ENCODE data around the gene VCAN. TPM values are rescaled to one million over a fixed set of nuclear protein-coding genes. Genes with fewer than 3 reads are reported as not detected.

Gene VCAN
- total RNA-seq, 2 experiments from 2014 or later = not detected

- intact Hi-C loops (cut with micrococcal nuclease) = no loop called here
- H3K27me3 Mint-ChIP-seq (ENCODE audit: low read depth) = peaks cover 4% of the 10 kb centered on the region
- H3K36me3 Mint-ChIP-seq (ENCODE audit: low read depth) = no peaks in the 10 kb centered on the region
- no peaks in the 10 kb centered on the region for H3K9me3 Mint-ChIP-seq
- no peak overlapping the region for H3K4me3 Mint-ChIP-seq
- CTCF ChIA-PET = no interaction called here
- DNase-seq = no peak
- H3K4me1 Mint-ChIP-seq (ENCODE audit: low read depth) = no peaks in the 10 kb centered on the region
- H3K27ac Mint-ChIP-seq = no peak overlapping the region
Measured at GRCh38 chr5:83590966-83591365, 119.4 kb downstream of the VCAN start.

- H3K36me3 Mint-ChIP-seq (ENCODE audit: low read depth) = no peaks in the 10 kb centered on the region
- no peak overlapping the region for H3K4me3 Mint-ChIP-seq
- DNase-seq = no peak
- H3K4me1 Mint-ChIP-seq (ENCODE audit: low read depth) = no peaks in the 10 kb centered on the region
- intact Hi-C loops (cut with micrococcal nuclease) = no loop called here
- no peak overlapping the region for H3K27ac Mint-ChIP-seq
- no peaks in the 10 kb centered on the region for H3K27me3 Mint-ChIP-seq (ENCODE audit: low read depth)
- CTCF ChIA-PET = no interaction called here
- H3K9me3 Mint-ChIP-seq = no peaks in the 10 kb centered on the region
Measured at GRCh38 chr5:83595217-83595616, 123.7 kb downstream of the VCAN start.

- no peaks in the 10 kb centered on the region for H3K9me3 Mint-ChIP-seq
- peak; percentile 4 for DNase-seq
- CTCF ChIA-PET = no interaction called here
- intact Hi-C loops (cut with micrococcal nuclease) = no loop called here
- H3K27ac Mint-ChIP-seq = no peak overlapping the region
- no peak overlapping the region for H3K4me3 Mint-ChIP-seq
- H3K4me1 Mint-ChIP-seq (ENCODE audit: low read depth) = no peaks in the 10 kb centered on the region
- H3K27me3 Mint-ChIP-seq (ENCODE audit: low read depth) = peaks cover 6% of the 10 kb centered on the region
- no peaks in the 10 kb centered on the region for H3K36me3 Mint-ChIP-seq (ENCODE audit: low read depth)
Measured at GRCh38 chr5:83608122-83608521, 136.6 kb downstream of the VCAN start.

- Mint-ChIP-seq H3K4me1 (ENCODE audit: low read depth) (no peaks in the 10 kb centered on the region), H3K4me3 (no peak overlapping the region), H3K27me3 (ENCODE audit: low read depth) (peaks cover 10% of the 10 kb centered on the region), H3K9me3 (peaks cover 7% of the 10 kb centered on the region), H3K27ac (no peak overlapping the region), H3K36me3 (ENCODE audit: low read depth) (no peaks in the 10 kb centered on the region)
- intact Hi-C loops (cut with micrococcal nuclease) = no loop called here
- CTCF ChIA-PET = interaction anchor here (0.6 kb wide), 1 partner anchor 29 kb away, joined by 3 read pairs; no protein-coding TSS in a partner anchor
- no peak for DNase-seq
Measured at GRCh38 chr5:83614841-83615240, 143.3 kb downstream of the VCAN start.

GRCh38 chr5:83628360-83628759, 156.8 kb downstream of the VCAN start:
- Mint-ChIP-seq H3K9me3 (no peaks in the 10 kb centered on the region), H3K4me3 (no peak overlapping the region), H3K4me1 (ENCODE audit: low read depth) (no peaks in the 10 kb centered on the region), H3K27ac (no peak overlapping the region), H3K36me3 (ENCODE audit: low read depth) (no peaks in the 10 kb centered on the region), H3K27me3 (ENCODE audit: low read depth) (peaks cover 2% of the 10 kb centered on the region)
- DNase-seq = no peak
- CTCF ChIA-PET = no interaction called here
- intact Hi-C loops (cut with micrococcal nuclease) = no loop called here

Other genes with a start within 250 kb of the VCAN start
- not detected for gene HAPLN1, start 249.1 kb downstream of the VCAN start, total RNA-seq